HEK293 (cell line): ENCODE data around the gene CSMD2.

ENCODE experiments used
- CTCF ChIA-PET: fragments of 350-600 bp; formaldehyde crosslinking; extraction: SDS; loops from one replicate; lab custom pipeline; 2021; ENCODE audit warnings: antibody characterized with exemption; lab: Yijun Ruan, JAX
- POLR2A ChIA-PET: fragments of 300-600 bp; formaldehyde crosslinking; extraction: SDS; loops from one replicate; lab custom pipeline; 2020; ENCODE audit warnings: antibody characterized with exemption, inconsistent platforms; lab: Yijun Ruan, JAX
- H3K27ac ChIP-seq: fragments of 200-500 bp; sonication (Bioruptor generic); 2 replicates; pipeline ENCODE4 v1.5.1; 2014; ENCODE audit warnings: low read depth, low read length, control low read depth, inconsistent platforms; ENCODE audit errors: extremely low read depth
- H3K36me3 ChIP-seq, 2 experiments: fragments of 200-500 bp in 1 of 2; sonication (Bioruptor generic) in 1 of 2; 1 replicate in 1 of 2; 2 replicates in 1 of 2; pipeline ENCODE4 v1.5.1; 2014 to 2017; ENCODE audit warnings: inconsistent platforms in 2 of 2, low read length in 2 of 2; ENCODE audit not compliant: control insufficient read depth in 2 of 2, insufficient read depth in 1 of 2
- H3K4me1 ChIP-seq: fragments of 200-500 bp; sonication (Bioruptor generic); 2 replicates; pipeline ENCODE4 v1.5.1; 2014; ENCODE audit warnings: mild to moderate bottlenecking, low read length, inconsistent platforms; ENCODE audit not compliant: control insufficient read depth, insufficient read depth
- H3K4me3 ChIP-seq: 2 replicates; pipeline ENCODE4 v1.5.1; 2011; ENCODE audit warnings: low read depth, mild to moderate bottlenecking, control low read depth, low read length, moderate library complexity
- H3K9me3 ChIP-seq: fragments of 200-500 bp; sonication (Bioruptor generic); 2 replicates; pipeline ENCODE4 v1.5.1; 2014; ENCODE audit warnings: low read depth, low read length, inconsistent platforms; ENCODE audit not compliant: control insufficient read depth, insufficient read depth
- GLI4 ChIP-seq: fragments of 450-650 bp; formaldehyde crosslinking; IDR thresholded peaks from 2 replicates; pipeline ENCODE4 v1.5.1; 2016; ENCODE audit warnings: missing biosample characterization, missing genetic modification characterization
- HOXA7 ChIP-seq: sonication (generic); formaldehyde crosslinking; IDR thresholded peaks from 2 replicates; pipeline ENCODE4 v1.8.1; 2022; ENCODE audit warnings: missing genetic modification reagents, borderline replicate concordance
- PRDM10 ChIP-seq: fragments of 450-650 bp; formaldehyde crosslinking; IDR thresholded peaks from 2 replicates; pipeline ENCODE4 v1.5.1; 2016; ENCODE audit warnings: missing biosample characterization, missing genetic modification characterization
- ZNF214 ChIP-seq: fragments of 450-650 bp; formaldehyde crosslinking; IDR thresholded peaks from 2 replicates; pipeline ENCODE4 v1.5.1; 2017; ENCODE audit warnings: missing biosample characterization, mild to moderate bottlenecking, missing genetic modification characterization, borderline replicate concordance
- ZNF398 ChIP-seq: fragments of 450-650 bp; formaldehyde crosslinking; IDR thresholded peaks from 2 replicates; pipeline ENCODE4 v1.5.1; 2017; ENCODE audit warnings: missing biosample characterization, missing genetic modification characterization
- ZNF488 ChIP-seq: fragments of 450-650 bp; formaldehyde crosslinking; IDR thresholded peaks from 2 replicates; pipeline ENCODE4 v1.5.1; 2016; ENCODE audit warnings: missing biosample characterization, missing genetic modification characterization
- ZNF518A ChIP-seq: fragments of 450-650 bp; formaldehyde crosslinking; conservative IDR thresholded peaks from 2 replicates; pipeline ENCODE4 v1.5.1; 2016; ENCODE audit warnings: low read depth, missing biosample characterization, missing genetic modification characterization
- ZNF560 ChIP-seq: fragments of 450-650 bp; formaldehyde crosslinking; IDR thresholded peaks from 2 replicates; pipeline ENCODE4 v1.5.1; 2017; ENCODE audit warnings: missing biosample characterization, missing genetic modification characterization, borderline replicate concordance
- ZNF626 ChIP-seq: fragments of 450-650 bp; sonication (Bioruptor Pico); formaldehyde crosslinking; IDR thresholded peaks from 2 replicates; pipeline ENCODE4 v1.5.1; 2018; ENCODE audit warnings: missing biosample characterization, missing genetic modification characterization, inconsistent platforms
- ZNF747 ChIP-seq: fragments of 450-650 bp; formaldehyde crosslinking; IDR thresholded peaks from 2 replicates; pipeline ENCODE4 v1.5.1; 2016; ENCODE audit warnings: missing biosample characterization, missing genetic modification characterization

The CSMD2 gene

GRCh38 chr1:33805988-33806387, 359.0 kb downstream of the CSMD2 start:
- Histone ChIP-seq H3K4me3 (no peak overlapping the region), H3K27ac (no peak overlapping the region), H3K4me1 (no peaks in the 10 kb centered on the region), H3K9me3 (peaks cover 2% of the 10 kb centered on the region; the same call in 1 of the 2 replicates), H3K36me3 (no peaks in the 10 kb centered on the region)
- TF ChIP-seq GLI4 (no peak), PRDM10 (tag by site-specific recombination) (no peak), ZNF214 (tag by site-specific recombination) (no peak), ZNF560 (tag by site-specific recombination) (no peak), HOXA7 (CRISPR knock-in tag) (no peak), ZNF488 (tag by site-specific recombination) (no peak)
- ChIA-PET CTCF (no interaction called here), POLR2A (no interaction called here)

GRCh38 chr1:33802268-33802667, 362.8 kb downstream of the CSMD2 start:
- CTCF ChIA-PET, result no interaction called here

More at GRCh38 chr1:33802268-33802667, 362.8 kb downstream of the CSMD2 start:
- Histone ChIP-seq H3K4me3 (no peak overlapping the region), H3K36me3 (no peaks in the 10 kb centered on the region), H3K9me3 (no peaks in the 10 kb centered on the region), H3K27ac (no peak overlapping the region), H3K4me1 (no peaks in the 10 kb centered on the region)
- POLR2A ChIA-PET, result no interaction called here
- TF ChIP-seq ZNF398 (no peak), ZNF626 (tag by site-specific recombination) (no peak), ZNF518A (no peak), ZNF747 (no peak)
